GM12878 (cell line): ENCODE measurements around the gene FPGT. TPM values are rescaled to one million over a fixed set of nuclear protein-coding genes. Genes with fewer than 3 reads are reported as not detected.
A peak's percentile ranks its signal among the peaks of the same experiment; 100 is the strongest.

ENCODE experiments used
- BHLHE40 ChIP-seq, 2 experiments: fragments of 450-650 bp in 1 of 2; IDR thresholded peaks; 2 replicates each; pipeline ENCODE4 v1.6.1; 2011 to 2017; ENCODE audit warnings: low read depth in 2 of 2, borderline replicate concordance in 1 of 2, improper control_type of control experiment in 1 of 2, low read length in 1 of 2, mild to moderate bottlenecking in 1 of 2
- BMI1 ChIP-seq: fragments of 450-650 bp; IDR thresholded peaks from 2 replicates; pipeline ENCODE4 v1.6.1; 2016; ENCODE audit warnings: mild to moderate bottlenecking, moderate library complexity, borderline replicate concordance
- CBX5 ChIP-seq: sonication (generic); IDR thresholded peaks from 2 replicates; pipeline ENCODE4 v1.6.1; 2016; ENCODE audit warnings: low read depth, moderate library complexity, mild to moderate bottlenecking, inconsistent platforms
- EGR1 ChIP-seq, 2 experiments: IDR thresholded peaks; 1 replicate in 1 of 2; 2 replicates in 1 of 2; pipeline ENCODE4 v1.6.1; 2011 to 2012; ENCODE audit warnings: low read depth in 2 of 2, low read length in 2 of 2, borderline replicate concordance in 1 of 2, mild to moderate bottlenecking in 1 of 2, moderate library complexity in 1 of 2
- GATAD2B ChIP-seq: fragments of 450-650 bp; conservative IDR thresholded peaks from 2 replicates; pipeline ENCODE4 v1.6.1; 2017; ENCODE audit warnings: low read depth, mild to moderate bottlenecking, moderate library complexity
- IKZF1 ChIP-seq: fragments of 450-650 bp; conservative IDR thresholded peaks from 2 replicates; pipeline ENCODE4 v1.6.1; 2017; ENCODE audit warnings: antibody characterized with exemption, mild to moderate bottlenecking
- IKZF2 ChIP-seq, 2 experiments: fragments of 450-650 bp; IDR thresholded peaks; 2 replicates each; pipeline ENCODE4 v1.6.1; 2017; ENCODE audit warnings: mild to moderate bottlenecking in 2 of 2, moderate library complexity in 2 of 2
- MXI1 ChIP-seq: fragments of 150-350 bp; IDR thresholded peaks from 2 replicates; pipeline ENCODE4 v1.6.1; 2011; ENCODE audit warnings: low read depth, mild to moderate bottlenecking, inconsistent platforms, low read length, improper control_type of control experiment
- NBN ChIP-seq: fragments of 450-650 bp; IDR thresholded peaks from 2 replicates; pipeline ENCODE4 v1.6.1; 2016
- NR2F1 ChIP-seq: fragments of 450-650 bp; conservative IDR thresholded peaks from 2 replicates; pipeline ENCODE4 v1.6.1; 2017; ENCODE audit warnings: mild to moderate bottlenecking
- NRF1 ChIP-seq: conservative IDR thresholded peaks from 2 replicates; pipeline ENCODE4 v1.6.1; 2011; ENCODE audit warnings: mild to moderate bottlenecking, low read depth, low read length, improper control_type of control experiment
- POLR2AphosphoS2 ChIP-seq: IDR thresholded peaks from 2 replicates; pipeline ENCODE4 v1.6.1; 2011; ENCODE audit warnings: low read depth, mild to moderate bottlenecking, low read length, improper control_type of control experiment, moderate library complexity
- POLR2AphosphoS5 ChIP-seq: IDR thresholded peaks from 2 replicates; pipeline ENCODE4 v1.6.1; 2011; ENCODE audit warnings: mild to moderate bottlenecking, low read length, inconsistent platforms
- RB1 ChIP-seq: fragments of 450-650 bp; formaldehyde crosslinking; IDR thresholded peaks from 2 replicates; pipeline ENCODE4 v1.6.1; 2017; ENCODE audit warnings: mild to moderate bottlenecking, borderline replicate concordance
- RUNX3 ChIP-seq: IDR thresholded peaks from 2 replicates; pipeline ENCODE4 v1.6.1; 2012; ENCODE audit warnings: low read length, inconsistent platforms
- SMAD1 ChIP-seq: fragments of 450-650 bp; IDR thresholded peaks from 2 replicates; pipeline ENCODE4 v1.6.1; 2018; ENCODE audit warnings: mild to moderate bottlenecking, low read depth; ENCODE audit not compliant: partially characterized antibody
- SMC3 ChIP-seq: IDR thresholded peaks from 2 replicates; pipeline ENCODE4 v1.6.1; 2011; ENCODE audit warnings: low read length, improper control_type of control experiment, borderline replicate concordance
- TAF1 ChIP-seq: IDR thresholded peaks from 2 replicates; pipeline ENCODE4 v1.6.1; 2011; ENCODE audit warnings: mild to moderate bottlenecking, low read depth, low read length, borderline replicate concordance
- TCF12 ChIP-seq: IDR thresholded peaks from 2 replicates; pipeline ENCODE4 v1.6.1; 2011; ENCODE audit warnings: low read depth, mild to moderate bottlenecking, low read length
- TCF7 ChIP-seq: IDR thresholded peaks from 2 replicates; pipeline ENCODE4 v1.6.1; 2014; ENCODE audit warnings: antibody characterized with exemption, borderline replicate concordance
- ZSCAN29 ChIP-seq: fragments of 450-650 bp; IDR thresholded peaks from 2 replicates; pipeline ENCODE4 v1.6.1; 2017; ENCODE audit warnings: mild to moderate bottlenecking, moderate library complexity
- polyA plus RNA-seq, 11 experiments: library from polyadenylated mRNA; depleted of rRNA in 4 of 11; unstranded in 6 of 11; stranded (reverse) in 5 of 11; fragments of >200 nt; fragmentation: Nextera tagmentation in 4 of 11; fragmentation: Illumina TruSeq in 1 of 11; extraction: Ambion mirVana in 4 of 11; extraction: Trizol in 1 of 11; gene quantifications; 1 replicate in 1 of 11; 2 replicates in 10 of 11; pipeline versions ENCODE4 v1.2.1 to v1.2.3, GENCODE V29; 2011 to 2016; ENCODE audit warnings: inconsistent platforms in 2 of 11, missing spikeins in 2 of 11, low read depth in 1 of 11
- total RNA-seq, 4 experiments: library from RNA; depleted of rRNA in 3 of 4; stranded (reverse); fragments of >200 nt in 3 of 4; fragmentation: Illumina TruSeq in 1 of 4; extraction: Trizol in 1 of 4; gene quantifications; 2 replicates each; pipeline versions ENCODE4 v1.2.1 to v1.2.3, GENCODE V29; 2013 to 2021
- TF ChIP-seq, protein P1 (sequence below): IDR thresholded peaks from 2 replicates; pipeline ENCODE4 v1.6.1; 2012; ENCODE audit warnings: low read depth, low read length, improper control_type of control experiment
- TF ChIP-seq, protein P2 (sequence below): fragments of 450-650 bp; conservative IDR thresholded peaks from 2 replicates; pipeline ENCODE4 v1.6.1; 2017; ENCODE audit warnings: mild to moderate bottlenecking, moderate library complexity
- TF ChIP-seq, protein P3 (sequence below): fragments of 450-650 bp; IDR thresholded peaks from 2 replicates; pipeline ENCODE4 v1.6.1; 2014; ENCODE audit warnings: mild to moderate bottlenecking
- TF ChIP-seq, protein P4 (sequence below): fragments of 450-650 bp; IDR thresholded peaks from 2 replicates; pipeline ENCODE4 v1.6.1; 2016; ENCODE audit warnings: mild to moderate bottlenecking

FPGT gene
- total and polyA plus RNA-seq, 10 of the 15 experiments (the other 5 are each of a cell fraction or from before 2014, with no cell fraction given), result 7.8 to 15.4 (median 11.5) TPM

DNA sequence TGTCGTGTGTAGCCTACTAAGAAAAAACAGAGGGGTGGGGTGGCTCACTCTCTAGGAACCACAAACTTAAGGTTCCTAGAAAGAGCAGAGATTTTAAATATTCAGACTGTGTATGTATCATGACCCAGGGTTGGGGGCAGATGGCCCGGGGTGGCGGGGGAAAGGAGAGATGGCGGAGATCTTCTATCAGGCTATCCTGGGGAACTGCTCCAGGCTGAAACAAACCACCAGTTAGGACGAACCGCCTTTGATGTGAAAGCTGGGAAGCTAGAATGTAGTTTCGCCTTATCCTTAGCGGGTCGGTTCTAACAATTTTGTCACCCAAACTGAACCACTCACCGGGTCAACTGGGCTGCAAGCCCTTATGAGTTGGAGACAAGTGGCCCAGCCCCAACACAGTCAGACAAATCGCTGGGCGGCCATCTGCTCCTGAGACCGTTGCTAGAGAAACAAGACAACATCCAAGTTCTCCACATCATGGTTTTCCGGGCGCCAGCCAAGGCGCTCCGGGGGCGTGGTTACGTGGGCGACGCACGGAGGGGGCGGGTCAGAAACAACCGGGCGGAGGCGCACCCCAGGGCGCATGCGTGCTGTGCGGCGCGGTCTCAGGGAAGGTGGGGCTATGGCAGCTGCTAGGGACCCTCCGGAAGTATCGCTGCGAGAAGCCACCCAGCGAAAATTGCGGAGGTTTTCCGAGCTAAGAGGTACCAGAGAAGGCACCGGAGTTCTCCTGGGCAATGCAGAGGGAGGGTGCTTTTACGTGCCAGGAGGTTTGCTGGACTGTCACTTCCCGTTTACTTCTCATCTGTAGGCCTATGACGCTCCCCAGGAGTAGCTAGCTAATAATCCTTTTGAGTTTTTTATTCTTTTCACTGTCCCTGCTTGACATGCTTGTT is at the start of gene FPGT, which contains the start of gene LRRIQ3 (continued):
- TF ChIP-seq SMAD1 (no peak), NBN (peak; percentile 57; the same call in 1 of the 2 replicates), SMC3 (no peak), RUNX3 (peak; percentile 38; the same call in 1 of the 2 replicates), TCF7 (peak; percentile 19; the same call in 1 of the 2 replicates), NR2F1 (no peak), EGR1 (IDR thresholded peaks at IDR 0.05; ENCODE audit: borderline replicate concordance in 1 of 2, low read depth in 2 of 2, low read length in 2 of 2) (peak; percentile 54 to 93), POLR2AphosphoS2 (0 out of 2 replicates have a peak, but pooled peaks have one; percentile 18), TCF12 (peak; percentile 61; the same call in 1 of the 2 replicates), CBX5 (no peak), IKZF1 (peak; percentile 56), GATAD2B (0 out of 2 replicates have a peak, but pooled peaks have one; percentile 24), NRF1 (peak; percentile 69), IKZF2 (IDR thresholded peaks at IDR 0.05) (peak in 1 of 2 experiments; percentile 42; a peak in 1 of 4 replicates), TAF1 (peak; percentile 69; the same call in 1 of the 2 replicates), POLR2AphosphoS5 (peak; percentile 73), BMI1 (peak; percentile 53; the same call in 1 of the 2 replicates), ZSCAN29 (no peak), MXI1 (peak; percentile 72), RB1 (0 out of 2 replicates have a peak, but pooled peaks have one; percentile 48), BHLHE40 (IDR thresholded peaks at IDR 0.05; ENCODE audit: borderline replicate concordance in 1 of 2, low read depth in 2 of 2, low read length in 1 of 2) (no peak)
- TF ChIP-seq, protein P1, sequence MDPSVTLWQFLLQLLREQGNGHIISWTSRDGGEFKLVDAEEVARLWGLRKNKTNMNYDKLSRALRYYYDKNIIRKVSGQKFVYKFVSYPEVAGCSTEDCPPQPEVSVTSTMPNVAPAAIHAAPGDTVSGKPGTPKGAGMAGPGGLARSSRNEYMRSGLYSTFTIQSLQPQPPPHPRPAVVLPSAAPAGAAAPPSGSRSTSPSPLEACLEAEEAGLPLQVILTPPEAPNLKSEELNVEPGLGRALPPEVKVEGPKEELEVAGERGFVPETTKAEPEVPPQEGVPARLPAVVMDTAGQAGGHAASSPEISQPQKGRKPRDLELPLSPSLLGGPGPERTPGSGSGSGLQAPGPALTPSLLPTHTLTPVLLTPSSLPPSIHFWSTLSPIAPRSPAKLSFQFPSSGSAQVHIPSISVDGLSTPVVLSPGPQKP, result peak; percentile 54; the same call in 1 of the 2 replicates
- TF ChIP-seq, protein P2, sequence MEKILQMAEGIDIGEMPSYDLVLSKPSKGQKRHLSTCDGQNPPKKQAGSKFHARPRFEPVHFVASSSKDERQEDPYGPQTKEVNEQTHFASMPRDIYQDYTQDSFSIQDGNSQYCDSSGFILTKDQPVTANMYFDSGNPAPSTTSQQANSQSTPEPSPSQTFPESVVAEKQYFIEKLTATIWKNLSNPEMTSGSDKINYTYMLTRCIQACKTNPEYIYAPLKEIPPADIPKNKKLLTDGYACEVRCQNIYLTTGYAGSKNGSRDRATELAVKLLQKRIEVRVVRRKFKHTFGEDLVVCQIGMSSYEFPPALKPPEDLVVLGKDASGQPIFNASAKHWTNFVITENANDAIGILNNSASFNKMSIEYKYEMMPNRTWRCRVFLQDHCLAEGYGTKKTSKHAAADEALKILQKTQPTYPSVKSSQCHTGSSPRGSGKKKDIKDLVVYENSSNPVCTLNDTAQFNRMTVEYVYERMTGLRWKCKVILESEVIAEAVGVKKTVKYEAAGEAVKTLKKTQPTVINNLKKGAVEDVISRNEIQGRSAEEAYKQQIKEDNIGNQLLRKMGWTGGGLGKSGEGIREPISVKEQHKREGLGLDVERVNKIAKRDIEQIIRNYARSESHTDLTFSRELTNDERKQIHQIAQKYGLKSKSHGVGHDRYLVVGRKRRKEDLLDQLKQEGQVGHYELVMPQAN, result no peak
- TF ChIP-seq, protein P3, sequence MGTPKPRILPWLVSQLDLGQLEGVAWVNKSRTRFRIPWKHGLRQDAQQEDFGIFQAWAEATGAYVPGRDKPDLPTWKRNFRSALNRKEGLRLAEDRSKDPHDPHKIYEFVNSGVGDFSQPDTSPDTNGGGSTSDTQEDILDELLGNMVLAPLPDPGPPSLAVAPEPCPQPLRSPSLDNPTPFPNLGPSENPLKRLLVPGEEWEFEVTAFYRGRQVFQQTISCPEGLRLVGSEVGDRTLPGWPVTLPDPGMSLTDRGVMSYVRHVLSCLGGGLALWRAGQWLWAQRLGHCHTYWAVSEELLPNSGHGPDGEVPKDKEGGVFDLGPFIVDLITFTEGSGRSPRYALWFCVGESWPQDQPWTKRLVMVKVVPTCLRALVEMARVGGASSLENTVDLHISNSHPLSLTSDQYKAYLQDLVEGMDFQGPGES, result no peak
- TF ChIP-seq, protein P4, sequence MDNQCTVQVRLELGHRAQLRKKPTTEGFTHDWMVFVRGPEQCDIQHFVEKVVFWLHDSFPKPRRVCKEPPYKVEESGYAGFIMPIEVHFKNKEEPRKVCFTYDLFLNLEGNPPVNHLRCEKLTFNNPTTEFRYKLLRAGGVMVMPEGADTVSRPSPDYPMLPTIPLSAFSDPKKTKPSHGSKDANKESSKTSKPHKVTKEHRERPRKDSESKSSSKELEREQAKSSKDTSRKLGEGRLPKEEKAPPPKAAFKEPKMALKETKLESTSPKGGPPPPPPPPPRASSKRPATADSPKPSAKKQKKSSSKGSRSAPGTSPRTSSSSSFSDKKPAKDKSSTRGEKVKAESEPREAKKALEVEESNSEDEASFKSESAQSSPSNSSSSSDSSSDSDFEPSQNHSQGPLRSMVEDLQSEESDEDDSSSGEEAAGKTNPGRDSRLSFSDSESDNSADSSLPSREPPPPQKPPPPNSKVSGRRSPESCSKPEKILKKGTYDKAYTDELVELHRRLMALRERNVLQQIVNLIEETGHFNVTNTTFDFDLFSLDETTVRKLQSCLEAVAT, result peak; percentile 59; the same call in 1 of the 2 replicates
